Measurements from ENCODE around the gene CAPRIN1. TPM values are rescaled to one million over a fixed set of nuclear protein-coding genes. Genes with fewer than 3 reads are reported as not detected.

The CAPRIN1 gene
- total and polyA plus RNA-seq, 2 experiments from 2014 or later, result 119 to 365 TPM

- ATAC-seq, result no peak
- no peak overlapping the region for H3K27ac ChIP-seq (ENCODE audit: low read depth)
Measured at GRCh38 chr11:34145847-34146381, 94.4 kb downstream of the CAPRIN1 start.

More at GRCh38 chr11:34145847-34146381, 94.4 kb downstream of the CAPRIN1 start:
- no peak overlapping the region for H3K27ac Mint-ChIP-seq
- H3K36me3 Mint-ChIP-seq (ENCODE audit: low read depth), result peaks cover 83% of the 10 kb centered on the region
- Histone ChIP-seq H3K4me1 (ENCODE audit: insufficient read depth) (no peaks in the 10 kb centered on the region), H4K20me1 (replicated peaks; ENCODE audit: insufficient read depth) (peaks cover 5% of the 10 kb centered on the region; the same call in 1 of the 2 replicates), H3K27me3 (ENCODE audit: insufficient read depth) (no peaks in the 10 kb centered on the region), H2AFZ (no peak overlapping the region), H3K36me3 (ENCODE audit: insufficient read depth) (peaks cover 44% of the 10 kb centered on the region), H3K4me3 (no peak overlapping the region), H3K4me2 (no peak overlapping the region), H3K79me2 (replicated peaks; ENCODE audit: insufficient read depth) (no peaks in the 10 kb centered on the region), H3K9me2 (ENCODE audit: insufficient read depth) (no peaks in the 10 kb centered on the region), H3F3A (replicated peaks; ENCODE audit: low read depth) (0 out of 2 replicates have a peak, but pooled peaks cover 5% of the 10 kb centered on the region)
- peaks cover 3% of the 10 kb centered on the region; the same call in 1 of the 3 replicates for H3K4me1 Mint-ChIP-seq
- no peak overlapping the region for H3K4me3 Mint-ChIP-seq
- H3K27me3 Mint-ChIP-seq (ENCODE audit: insufficient read depth, low read depth, poor library complexity), result peaks cover 11% of the 10 kb centered on the region
- no peaks in the 10 kb centered on the region for H3K9me3 Mint-ChIP-seq
- TF ChIP-seq ZNF114 (CRISPR knock-in tag; IDR thresholded peaks at IDR 0.05) (no peak), EZH2phosphoT487 (IDR thresholded peaks at IDR 0.05; ENCODE audit: unreplicated experiment) (no peak), NANOG (IDR thresholded peaks at IDR 0.05; ENCODE audit: borderline replicate concordance) (no peak), REST (IDR thresholded peaks at IDR 0.05; ENCODE audit: unreplicated experiment) (no peak), ETS1 (IDR thresholded peaks at IDR 0.05) (no peak), EZH2 (IDR thresholded peaks at IDR 0.05; ENCODE audit: low read depth, unreplicated experiment) (no peak), JUNB (IDR thresholded peaks at IDR 0.05; ENCODE audit: unreplicated experiment) (no peak), ZNF331 (CRISPR knock-in tag; IDR thresholded peaks at IDR 0.05; ENCODE audit: low read depth) (no peak), POLR2AphosphoS5 (IDR thresholded peaks at IDR 0.05; ENCODE audit: low read depth) (no peak), CREB1 (CRISPR knock-in tag; IDR thresholded peaks at IDR 0.05; ENCODE audit: low read depth) (no peak), STAT1 (IDR thresholded peaks at IDR 0.05; ENCODE audit: unreplicated experiment) (no peak), ZNF462 (CRISPR knock-in tag; IDR thresholded peaks at IDR 0.05) (no peak), CTCF (conservative IDR thresholded peaks at IDR 0.05; ENCODE audit: low read depth in 2 of 2) (no peak)
- DNase-seq (ENCODE audit: low spot score), result no peak

Data from GM23338 (cell line).